MCF 10A (cell line): ENCODE measurements around the gene COG2. TPM values are rescaled to one million over a fixed set of nuclear protein-coding genes. Genes with fewer than 3 reads are reported as not detected.

Source experiments
- BruUV-seq: library from RNA; stranded (reverse); fragments of 400-500 nt; replicated peaks from 2 replicates; lab custom pipeline; 2021; lab: Mats Ljungman, UMichigan
- CTCF ChIA-PET: fragments of 300-600 bp; sonication (Branson Sonifier 250); formaldehyde crosslinking; extraction: SDS; loops from one replicate; lab custom pipeline; 2021; ENCODE audit warnings: antibody characterized with exemption, inconsistent platforms; lab: Yijun Ruan, JAX
- POLR2A ChIA-PET: fragments of 300-600, 350-650 bp; sonication (Branson Sonifier 250); formaldehyde crosslinking; extraction: SDS; loops from one replicate; lab custom pipeline; 2020; ENCODE audit warnings: antibody characterized with exemption, inconsistent platforms; lab: Yijun Ruan, JAX
- DNase-seq: peaks from one replicate; pipeline ENCODE4 v3.0.0-alpha.2; 2018; ENCODE audit not compliant: unreplicated experiment
- H3K27ac Mint-ChIP-seq: one replicate; pipeline ENCODE4 v1.8.0; 2022; ENCODE audit warnings: mild to moderate bottlenecking, low read depth, mixed read lengths; ENCODE audit not compliant: unreplicated experiment
- H3K27me3 Mint-ChIP-seq: one replicate; pipeline ENCODE4 v1.8.0; 2022; ENCODE audit warnings: mixed read lengths; ENCODE audit not compliant: insufficient read depth, unreplicated experiment
- H3K36me3 Mint-ChIP-seq: one replicate; pipeline ENCODE4 v1.8.0; 2022; ENCODE audit warnings: mild to moderate bottlenecking, moderate library complexity, mixed read lengths; ENCODE audit not compliant: insufficient read depth, unreplicated experiment
- H3K4me1 Mint-ChIP-seq: one replicate; pipeline ENCODE4 v1.8.0; 2022; ENCODE audit warnings: mixed read lengths; ENCODE audit not compliant: insufficient read depth, unreplicated experiment
- H3K4me3 Mint-ChIP-seq: one replicate; pipeline ENCODE4 v1.8.0; 2022; ENCODE audit warnings: mild to moderate bottlenecking, moderate library complexity, mixed read lengths; ENCODE audit not compliant: unreplicated experiment
- H3K9me3 Mint-ChIP-seq: one replicate; pipeline ENCODE4 v1.8.0; 2022; ENCODE audit warnings: mixed read lengths; ENCODE audit not compliant: unreplicated experiment
- CTCF ChIP-seq: fragments of 200-600 bp; IDR thresholded peaks from one replicate; pipeline ENCODE4 v1.8.0; 2022; ENCODE audit warnings: antibody characterized with exemption, mild to moderate bottlenecking; ENCODE audit not compliant: unreplicated experiment
- intact Hi-C: fragments of 100-400 bp; cut with micrococcal nuclease; formaldehyde crosslinking; loops from 2 replicates; pipeline ENCODE4 v1.14.1; 2022
- total RNA-seq: library from RNA; stranded (reverse); gene quantifications from 2 replicates; pipeline ENCODE4 v1.2.3, GENCODE V29; 2022

Gene COG2
- total RNA-seq, 1 experiment from 2014 or later, result 46.7 TPM

DNA sequence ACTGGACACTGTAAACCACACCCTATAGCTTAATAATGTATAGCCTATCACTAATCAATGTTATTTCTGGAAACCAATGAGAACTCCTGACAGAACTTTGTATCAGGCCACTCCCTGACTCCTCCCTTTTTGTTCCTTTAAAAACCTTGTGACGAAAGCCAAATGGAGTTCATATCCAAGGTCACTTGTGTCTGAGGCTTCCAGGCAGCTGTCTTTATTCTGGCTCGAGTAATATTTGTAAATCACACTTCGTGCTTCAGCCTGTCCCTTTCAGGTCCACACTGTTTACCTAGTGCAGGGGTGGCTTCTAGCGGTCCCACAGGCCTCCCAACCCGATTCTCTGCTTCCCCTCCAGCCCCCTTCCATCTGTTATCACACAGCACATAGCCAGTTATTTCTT lies 88.7 kb downstream of the COG2 start:
- no TSS peak for BruUV-seq
- intact Hi-C loops, result no loop called here
- no peak overlapping the region for H3K27ac Mint-ChIP-seq

GRCh38 chr1:230735447-230735846 lies 93.2 kb downstream of the COG2 start:
- intact Hi-C loops, result no loop called here
- CTCF ChIA-PET, result interaction anchor here (1.6 kb wide), 1 partner anchor 9 kb away, joined by 4 read pairs; no protein-coding TSS in a partner anchor
- POLR2A ChIA-PET, result no interaction called here

More for the DNA sequence above, 88.7 kb downstream of the COG2 start:
- POLR2A ChIA-PET, result interaction anchor here (0.6 kb wide), 1 partner anchor 18 kb away, joined by 3 read pairs; no protein-coding TSS in a partner anchor
- Mint-ChIP-seq H3K9me3 (no peaks in the 10 kb centered on the region), H3K36me3 (no peaks in the 10 kb centered on the region), H3K4me3 (no peak overlapping the region), H3K4me1 (no peaks in the 10 kb centered on the region), H3K27me3 (peaks cover 30% of the 10 kb centered on the region)
- CTCF ChIA-PET, result interaction anchor here (0.6 to 1.2 kb wide), 6 partner anchors 7 to 1850 kb away, joined by 3 to 4 read pairs (median 3); no protein-coding TSS in a partner anchor
- DNase-seq, result no peak
- TF ChIP-seq CTCF, result no peak

DNA sequence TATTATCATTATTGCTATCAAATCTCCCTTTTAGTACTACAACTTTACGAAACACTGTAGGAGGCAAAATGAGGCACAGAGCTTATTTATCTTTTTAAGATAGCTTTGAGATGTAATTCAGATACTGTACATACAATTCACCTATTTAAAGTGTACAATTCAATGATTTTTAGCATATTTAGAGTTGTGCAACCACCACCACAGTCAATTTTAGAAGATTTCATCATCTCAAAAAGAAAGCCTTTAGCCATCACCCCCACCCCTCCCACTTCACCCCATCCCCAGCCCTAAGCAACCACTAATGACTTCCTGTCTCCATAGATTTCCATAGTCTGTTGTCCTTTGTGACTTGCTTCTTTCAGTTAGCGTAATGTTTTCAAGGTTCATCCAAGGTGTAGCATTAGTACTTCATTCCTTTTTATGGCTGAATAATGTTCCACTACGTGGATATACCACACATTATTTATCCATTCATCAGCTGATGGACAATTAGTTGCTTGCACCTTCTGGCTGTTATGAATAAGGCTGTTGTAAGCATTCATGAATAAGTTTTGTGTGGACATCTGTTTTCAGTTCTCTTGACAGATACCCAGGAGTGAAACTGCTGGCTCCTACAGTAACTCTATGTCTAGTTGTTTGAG lies 95.5 kb downstream of the COG2 start:
- H3K36me3 Mint-ChIP-seq, result no peaks in the 10 kb centered on the region
- ChIA-PET CTCF (interaction anchor here (0.6 to 2.0 kb wide), 4 partner anchors 35 to 406 kb away, joined by 4 read pairs; no protein-coding TSS in a partner anchor), POLR2A (interaction anchor here (0.7 kb wide), 1 partner anchor 95 kb away, joined by 3 read pairs; no protein-coding TSS in a partner anchor)
- BruUV-seq, result no TSS peak
- H3K9me3 Mint-ChIP-seq, result no peaks in the 10 kb centered on the region
- intact Hi-C loops, result no loop called here
- H3K27ac Mint-ChIP-seq, result no peak overlapping the region
- H3K27me3 Mint-ChIP-seq, result peaks cover 11% of the 10 kb centered on the region
- no peak for DNase-seq
- H3K4me1 Mint-ChIP-seq, result no peaks in the 10 kb centered on the region
- TF ChIP-seq CTCF, result no peak
- H3K4me3 Mint-ChIP-seq, result no peak overlapping the region

More at GRCh38 chr1:230735447-230735846, 93.2 kb downstream of the COG2 start:
- no peak for DNase-seq
- Mint-ChIP-seq H3K9me3 (no peaks in the 10 kb centered on the region), H3K27me3 (peaks cover 11% of the 10 kb centered on the region), H3K27ac (no peak overlapping the region), H3K4me3 (no peak overlapping the region), H3K4me1 (no peaks in the 10 kb centered on the region), H3K36me3 (no peaks in the 10 kb centered on the region)
- no TSS peak for BruUV-seq
- no peak for TF ChIP-seq CTCF

DNA sequence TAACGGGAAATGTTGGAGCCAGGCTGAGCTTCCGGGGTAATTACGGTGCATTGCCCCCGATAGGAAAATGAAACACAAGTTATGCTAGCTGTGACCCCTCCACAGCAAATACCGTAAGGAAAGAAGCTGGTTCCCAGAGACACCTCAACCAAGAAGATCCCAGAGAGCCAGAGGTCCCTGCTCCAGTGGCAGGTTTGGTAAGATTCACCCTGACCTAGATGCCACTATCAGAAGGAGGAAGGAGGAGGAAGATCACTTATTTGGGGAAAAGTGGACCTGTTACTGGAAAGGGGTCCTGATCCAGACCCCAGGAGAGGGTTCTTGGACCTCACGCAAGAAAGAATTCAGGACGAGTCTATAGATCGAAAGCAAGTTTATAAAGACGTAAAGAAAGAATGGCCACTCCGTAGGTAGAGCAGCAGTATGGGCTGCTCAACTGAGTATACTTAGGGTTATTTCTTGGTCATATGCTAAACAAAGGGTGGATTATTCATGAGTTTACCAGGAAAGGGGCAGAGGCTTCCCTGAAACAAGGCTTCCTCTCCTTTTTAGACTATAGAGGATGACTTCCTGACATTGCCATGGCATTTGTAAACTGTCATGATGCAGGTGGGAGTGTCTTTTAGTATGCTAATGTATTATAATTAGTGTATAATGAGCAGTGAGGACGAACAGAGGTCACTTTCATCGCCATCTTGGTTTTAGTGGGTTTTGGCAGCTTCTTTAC lies 97.4 kb downstream of the COG2 start:
- Mint-ChIP-seq H3K27me3 (peaks cover 11% of the 10 kb centered on the region), H3K36me3 (no peaks in the 10 kb centered on the region), H3K4me3 (no peak overlapping the region), H3K27ac (no peak overlapping the region), H3K9me3 (no peaks in the 10 kb centered on the region), H3K4me1 (no peaks in the 10 kb centered on the region)
- no peak for TF ChIP-seq CTCF
- intact Hi-C loops, result no loop called here
- no peak for DNase-seq
- ChIA-PET CTCF (interaction anchor here (0.6 to 1.2 kb wide), 4 partner anchors 33 to 1106 kb away, joined by 3 read pairs; no protein-coding TSS in a partner anchor), POLR2A (interaction anchor here (0.6 kb wide), 1 partner anchor 44 kb away, joined by 3 read pairs; no protein-coding TSS in a partner anchor)
- BruUV-seq, result no TSS peak
